Fibroblast of lung (primary cell): ENCODE measurements around the gene WDR83. TPM values are rescaled to one million over a fixed set of nuclear protein-coding genes. Genes with fewer than 3 reads are reported as not detected.

Experiments
- DNase-seq, 2 donors: peaks; one replicate each; pipeline versions ENCODE4 v3.0.0 to v3.0.0-alpha.2; 2010; ENCODE audit warnings: low read depth in 2 of 2
- H2AFZ ChIP-seq: 2 replicates; pipeline ENCODE4 v1.5.1; 2012; ENCODE audit warnings: low read length, control low read depth, inconsistent platforms
- H3K27ac ChIP-seq: 2 replicates; pipeline ENCODE4 v1.5.1; 2011; ENCODE audit warnings: low read length, control low read depth; ENCODE audit not compliant: insufficient read depth
- H3K27me3 ChIP-seq: 2 replicates; pipeline ENCODE4 v1.5.1; 2011; ENCODE audit warnings: mild to moderate bottlenecking, low read length; ENCODE audit not compliant: control insufficient read depth, insufficient read depth
- H3K36me3 ChIP-seq: 2 replicates; pipeline ENCODE4 v1.5.1; 2011; ENCODE audit warnings: low read length; ENCODE audit not compliant: control insufficient read depth, insufficient read depth
- H3K4me1 ChIP-seq: 2 replicates; pipeline ENCODE4 v1.5.1; 2011; ENCODE audit warnings: low read length; ENCODE audit not compliant: control insufficient read depth, insufficient read depth; ENCODE audit errors: extremely low read depth
- H3K4me2 ChIP-seq: 2 replicates; pipeline ENCODE4 v1.5.1; 2011; ENCODE audit warnings: low read length, control low read depth; ENCODE audit not compliant: insufficient read depth; ENCODE audit errors: extremely low read depth
- H3K4me3 ChIP-seq, 4 experiments: fragments of 200-600 bp in 1 of 4; sonication (generic) in 1 of 4; replicated peaks in 1 of 4; 2 replicates each; pipeline ENCODE4 v1.5.1; 2011 to 2016; ENCODE audit warnings: low read length in 4 of 4, low read depth in 3 of 4, mild to moderate bottlenecking in 3 of 4, control low read depth in 2 of 4, inconsistent platforms in 1 of 4, mixed read lengths in 1 of 4; ENCODE audit not compliant: insufficient read depth in 1 of 4; ENCODE audit errors: control extremely low read depth in 1 of 4
- H3K79me2 ChIP-seq: 2 replicates; pipeline ENCODE4 v1.5.1; 2012; ENCODE audit warnings: mild to moderate bottlenecking, low read length, inconsistent platforms; ENCODE audit not compliant: control insufficient read depth, insufficient read depth
- H3K9ac ChIP-seq: 2 replicates; pipeline ENCODE4 v1.5.1; 2011; ENCODE audit warnings: mild to moderate bottlenecking, low read length, control low read depth; ENCODE audit not compliant: insufficient read depth
- H3K9me3 ChIP-seq: 2 replicates; pipeline ENCODE4 v1.5.1; 2012; ENCODE audit warnings: low read depth, low read length; ENCODE audit not compliant: control insufficient read depth, insufficient read depth
- H4K20me1 ChIP-seq: 2 replicates; pipeline ENCODE4 v1.5.1; 2011; ENCODE audit warnings: low read length; ENCODE audit not compliant: control insufficient read depth, insufficient read depth; ENCODE audit errors: extremely low read depth
- CTCF ChIP-seq, 2 donors: IDR thresholded peaks in 1 of 2; conservative IDR thresholded peaks in 1 of 2; 1 replicate in 1 of 2; 2 replicates in 1 of 2; pipeline ENCODE4 v1.5.1; 2011 to 2012; ENCODE audit warnings: low read length in 2 of 2, control low read depth in 1 of 2, inconsistent platforms in 1 of 2, low read depth in 1 of 2, mild to moderate bottlenecking in 1 of 2
- EZH2 ChIP-seq: IDR thresholded peaks from 2 replicates; pipeline ENCODE4 v1.5.1; 2012; ENCODE audit warnings: low read length, control low read depth, mild to moderate bottlenecking; ENCODE audit errors: missing control alignments
- polyA plus RNA-seq, 2 donors: library from polyadenylated mRNA; depleted of rRNA in 1 of 2; stranded (reverse) in 1 of 2; unstranded in 1 of 2; fragments of >200 nt; gene quantifications; 2 replicates each; pipeline ENCODE4 v1.2.1, GENCODE V29; 2011 to 2012; ENCODE audit warnings: missing spikeins in 1 of 2
- total RNA-seq: library from RNA; depleted of rRNA; stranded (reverse); fragments of >200 nt; gene quantifications from 2 replicates; pipeline ENCODE4 v1.2.1, GENCODE V29; 2014

The WDR83 gene
- total and polyA plus RNA-seq, 2 donors (not counting 1 experiment from before 2014, with no cell fraction given), result 4.1 to 11.7 TPM

GRCh38 chr19:12665671-12666264 is 839 bp upstream of the WDR83 start:
- H3K36me3 ChIP-seq, result peaks cover 5% of the 10 kb centered on the region
- peak overlapping the region; percentile 19 for H2AFZ ChIP-seq
- DNase-seq, result peak in 1 of 2 donors; percentile 14

GRCh38 chr19:12667731-12668302 is 1.2 kb downstream of the WDR83 start:
- TF ChIP-seq CTCF (conservative IDR thresholded peaks at IDR 0.05 in 1 of 2, IDR thresholded peaks at IDR 0.05 in 1 of 2; ENCODE audit: low read depth in 1 of 2, low read length in 2 of 2) (no peak), EZH2 (no peak)
- H3K4me3 ChIP-seq, result peak overlapping the region in 2 of 4 experiments; percentile 86 to 90
- peak overlapping the region; percentile 77 for H3K4me2 ChIP-seq
- H3K27me3 ChIP-seq, result no peaks in the 10 kb centered on the region
- H4K20me1 ChIP-seq, result no peaks in the 10 kb centered on the region
- no peak overlapping the region for H3K27ac ChIP-seq
- no peaks in the 10 kb centered on the region for H3K9me3 ChIP-seq
- no peak overlapping the region for H2AFZ ChIP-seq
- DNase-seq, result no peak
- peaks cover 7% of the 10 kb centered on the region for H3K36me3 ChIP-seq
- H3K79me2 ChIP-seq, result peaks cover 30% of the 10 kb centered on the region
- H3K9ac ChIP-seq, result no peak overlapping the region
- peaks cover 12% of the 10 kb centered on the region for H3K4me1 ChIP-seq

More at GRCh38 chr19:12665671-12666264, 839 bp upstream of the WDR83 start:
- Histone ChIP-seq H3K4me1 (peaks cover 12% of the 10 kb centered on the region), H3K27me3 (no peaks in the 10 kb centered on the region), H3K9ac (no peak overlapping the region), H4K20me1 (no peaks in the 10 kb centered on the region), H3K9me3 (no peaks in the 10 kb centered on the region), H3K4me2 (peak overlapping the region; percentile 75), H3K4me3 (peak overlapping the region; percentile 50 to 91 (median 82)), H3K27ac (no peak overlapping the region), H3K79me2 (peaks cover 29% of the 10 kb centered on the region)
- TF ChIP-seq CTCF (conservative IDR thresholded peaks at IDR 0.05 in 1 of 2, IDR thresholded peaks at IDR 0.05 in 1 of 2; ENCODE audit: low read depth in 1 of 2, low read length in 2 of 2) (no peak), EZH2 (no peak)

- TF ChIP-seq CTCF (conservative IDR thresholded peaks at IDR 0.05 in 1 of 2, IDR thresholded peaks at IDR 0.05 in 1 of 2; ENCODE audit: low read depth in 1 of 2, low read length in 2 of 2), result no peak
- TF ChIP-seq EZH2, result no peak
- H3K27ac ChIP-seq, result peak overlapping the region; percentile 100
- H3K36me3 ChIP-seq, result peaks cover 9% of the 10 kb centered on the region
- H4K20me1 ChIP-seq, result no peaks in the 10 kb centered on the region
- peak overlapping the region; percentile 91 for H3K9ac ChIP-seq
- H3K4me2 ChIP-seq, result peak overlapping the region; percentile 77
- peaks cover 12% of the 10 kb centered on the region for H3K4me1 ChIP-seq
- H3K79me2 ChIP-seq, result peaks cover 30% of the 10 kb centered on the region
- H3K4me3 ChIP-seq, result peak overlapping the region; percentile 86 to 94 (median 88)
- no peaks in the 10 kb centered on the region for H3K9me3 ChIP-seq
- no peak overlapping the region for H2AFZ ChIP-seq
- H3K27me3 ChIP-seq, result no peaks in the 10 kb centered on the region
- no peak for DNase-seq
These were observed 1.7 kb downstream of the WDR83 start for GRCh38 chr19:12668346-12668745.
